Gastrocnemius medialis (tissue), 4 donors: ENCODE data around the gene NSD2.

Source experiments
- POLR2A ChIP-seq, 2 donors: fragments of 450-650 bp; IDR thresholded peaks; one replicate each; pipeline ENCODE4 v1.6.1; 2017; ENCODE audit warnings: antibody characterized with exemption in 2 of 2, mild to moderate bottlenecking in 2 of 2, moderate library complexity in 2 of 2
- TF ChIP-seq, protein P1 (sequence below), 5 experiments: fragments of 450-650 bp in 3 of 5; fragments of 200-600 bp in 2 of 5; sonication (generic) in 2 of 5; IDR thresholded peaks in 4 of 5; conservative IDR thresholded peaks in 1 of 5; 1 replicate in 4 of 5; 2 replicates in 1 of 5; pipeline ENCODE4 v1.5.1; 2016 to 2019; ENCODE audit warnings: antibody characterized with exemption in 5 of 5, mild to moderate bottlenecking in 3 of 5, moderate library complexity in 3 of 5

DNA sequence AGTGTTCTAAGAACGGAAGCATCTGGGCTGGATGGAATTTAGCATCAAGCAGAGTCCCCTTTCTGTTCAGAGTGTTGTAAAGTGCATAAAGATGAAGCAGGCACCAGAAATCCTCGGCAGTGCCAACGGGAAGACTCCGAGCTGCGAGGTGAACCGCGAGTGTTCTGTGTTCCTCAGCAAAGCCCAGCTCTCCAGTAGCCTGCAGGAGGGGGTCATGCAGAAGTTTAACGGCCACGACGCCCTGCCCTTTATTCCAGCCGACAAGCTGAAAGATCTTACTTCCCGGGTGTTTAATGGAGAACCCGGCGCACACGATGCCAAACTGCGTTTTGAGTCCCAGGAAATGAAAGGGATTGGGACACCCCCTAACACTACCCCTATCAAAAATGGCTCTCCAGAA is 29.4 kb downstream of the NSD2 start:
- no peak for TF ChIP-seq POLR2A (IDR thresholded peaks at IDR 0.05)
- TF ChIP-seq, protein P1, sequence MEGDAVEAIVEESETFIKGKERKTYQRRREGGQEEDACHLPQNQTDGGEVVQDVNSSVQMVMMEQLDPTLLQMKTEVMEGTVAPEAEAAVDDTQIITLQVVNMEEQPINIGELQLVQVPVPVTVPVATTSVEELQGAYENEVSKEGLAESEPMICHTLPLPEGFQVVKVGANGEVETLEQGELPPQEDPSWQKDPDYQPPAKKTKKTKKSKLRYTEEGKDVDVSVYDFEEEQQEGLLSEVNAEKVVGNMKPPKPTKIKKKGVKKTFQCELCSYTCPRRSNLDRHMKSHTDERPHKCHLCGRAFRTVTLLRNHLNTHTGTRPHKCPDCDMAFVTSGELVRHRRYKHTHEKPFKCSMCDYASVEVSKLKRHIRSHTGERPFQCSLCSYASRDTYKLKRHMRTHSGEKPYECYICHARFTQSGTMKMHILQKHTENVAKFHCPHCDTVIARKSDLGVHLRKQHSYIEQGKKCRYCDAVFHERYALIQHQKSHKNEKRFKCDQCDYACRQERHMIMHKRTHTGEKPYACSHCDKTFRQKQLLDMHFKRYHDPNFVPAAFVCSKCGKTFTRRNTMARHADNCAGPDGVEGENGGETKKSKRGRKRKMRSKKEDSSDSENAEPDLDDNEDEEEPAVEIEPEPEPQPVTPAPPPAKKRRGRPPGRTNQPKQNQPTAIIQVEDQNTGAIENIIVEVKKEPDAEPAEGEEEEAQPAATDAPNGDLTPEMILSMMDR (IDR thresholded peaks at IDR 0.05 in 4 of 5, conservative IDR thresholded peaks at IDR 0.05 in 1 of 5), result no peak
